GM19455 (cell line): ENCODE measurements around the gene ITGB2.

ENCODE experiments used
- ATAC-seq: cut with Tn5 transposase; IDR thresholded peaks from one replicate; pipeline ENCODE4 v1.9.1; 2021; ENCODE audit not compliant: unreplicated experiment

The ITGB2 gene

DNA sequence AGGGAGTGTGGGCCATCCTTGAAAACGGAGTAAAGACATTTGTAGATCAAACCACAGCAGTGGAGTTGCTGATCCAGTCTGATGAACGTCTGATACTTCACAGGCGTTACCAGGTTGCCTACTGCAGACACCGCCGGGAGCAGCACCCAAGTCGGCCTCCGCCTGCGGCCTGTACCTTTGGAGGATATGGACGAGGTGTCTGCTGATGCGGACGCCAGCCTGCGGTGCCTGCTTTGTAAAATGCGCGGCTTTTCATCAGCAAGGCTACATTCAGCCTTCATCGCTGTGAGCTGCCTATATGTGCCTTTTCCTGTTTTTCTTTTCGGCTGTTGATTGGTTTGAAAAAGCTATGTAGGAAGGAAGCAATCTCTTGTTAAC lies 35.1 kb upstream of the ITGB2 start:
- ATAC-seq: no peak

DNA sequence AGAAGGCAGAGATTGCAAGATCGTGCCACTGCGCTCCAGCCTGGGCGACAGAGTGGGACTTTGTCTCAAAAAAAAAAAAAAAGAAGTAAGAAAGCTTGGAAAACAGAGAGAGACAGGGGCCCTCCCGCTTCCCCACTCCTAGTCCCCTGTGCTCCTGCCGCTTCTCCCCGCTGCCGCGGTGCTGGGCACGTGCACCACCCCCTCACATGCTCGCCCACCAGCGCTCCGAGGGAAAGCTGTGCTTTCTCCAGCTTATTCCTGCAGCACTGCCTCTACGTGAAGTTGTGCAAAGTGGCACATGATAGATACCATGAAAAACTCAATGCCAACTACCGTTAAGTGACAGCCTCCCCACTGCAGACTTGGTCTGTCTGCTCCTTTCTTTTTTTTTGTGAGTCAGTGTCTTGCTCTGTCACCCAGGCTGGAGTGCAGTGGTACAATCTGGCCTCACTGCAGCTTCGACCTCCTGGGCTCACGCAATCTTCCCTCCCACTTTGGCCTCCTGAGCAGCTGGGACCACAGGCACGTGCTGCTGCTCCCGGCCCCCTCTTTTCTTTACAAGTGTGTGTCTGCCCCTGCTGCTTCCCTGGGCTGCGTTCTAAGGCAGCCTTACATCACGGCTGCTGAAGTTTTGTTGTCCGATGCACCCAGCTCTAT lies 34.6 kb upstream of the ITGB2 start:
- no peak for ATAC-seq

GRCh38 chr21:44954281-44954771 lies 33.6 kb upstream of the ITGB2 start:
- no peak for ATAC-seq

DNA sequence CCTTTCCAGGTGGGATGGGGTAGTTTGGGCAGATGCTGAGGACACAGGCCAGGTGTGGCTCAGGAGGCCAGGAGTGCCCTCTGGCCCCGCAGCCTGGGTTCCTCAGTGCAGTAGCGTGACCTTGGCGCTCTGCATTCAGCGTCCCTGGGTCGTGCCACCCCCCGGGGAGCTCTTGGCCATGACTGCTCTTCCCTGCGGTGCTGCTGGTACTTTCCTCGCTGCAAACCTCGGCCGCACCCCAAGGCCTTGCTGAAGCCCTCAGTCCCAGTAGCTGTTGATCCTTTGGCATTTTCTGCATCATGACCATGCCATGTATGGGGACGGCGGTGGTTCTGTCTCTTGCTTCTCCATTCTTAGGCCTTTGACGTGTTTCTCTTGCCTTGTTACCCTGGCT lies 32.9 kb upstream of the ITGB2 start:
- ATAC-seq: no peak

DNA sequence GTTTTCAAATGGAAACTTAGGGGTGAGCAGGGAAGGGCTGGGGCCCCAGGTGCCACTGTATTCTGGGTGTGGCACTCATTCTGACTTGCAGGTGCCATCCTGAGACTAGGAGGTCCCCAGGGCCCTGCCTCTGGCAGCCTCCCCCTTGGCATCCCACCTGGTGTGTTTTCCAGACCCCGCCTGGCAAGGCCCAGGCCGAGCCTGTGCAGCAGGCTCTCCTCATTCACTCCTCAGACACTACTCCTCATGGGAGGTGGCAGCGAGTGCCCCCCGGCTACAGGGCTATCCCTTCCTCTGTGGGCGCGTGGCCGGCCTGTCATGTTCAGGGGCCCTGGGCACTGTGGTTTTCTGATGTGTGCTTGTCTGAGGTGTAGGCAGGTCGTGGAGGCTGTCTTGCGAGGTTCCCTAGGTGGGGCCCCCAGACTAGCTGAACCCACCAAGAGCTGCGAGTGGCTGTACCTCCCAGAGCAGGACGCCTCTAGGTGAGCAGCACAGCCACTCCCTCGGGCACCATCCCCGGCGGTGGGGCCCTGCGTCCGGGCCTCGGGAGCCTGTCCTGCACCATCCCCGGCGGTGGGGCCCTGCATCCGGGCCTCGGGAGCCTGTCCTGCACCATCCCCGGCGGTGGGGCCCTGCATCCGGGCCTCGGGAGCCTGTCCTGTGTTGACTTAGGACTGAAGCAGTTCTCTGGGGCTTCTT lies 32.4 kb upstream of the ITGB2 start:
- no peak for ATAC-seq

DNA sequence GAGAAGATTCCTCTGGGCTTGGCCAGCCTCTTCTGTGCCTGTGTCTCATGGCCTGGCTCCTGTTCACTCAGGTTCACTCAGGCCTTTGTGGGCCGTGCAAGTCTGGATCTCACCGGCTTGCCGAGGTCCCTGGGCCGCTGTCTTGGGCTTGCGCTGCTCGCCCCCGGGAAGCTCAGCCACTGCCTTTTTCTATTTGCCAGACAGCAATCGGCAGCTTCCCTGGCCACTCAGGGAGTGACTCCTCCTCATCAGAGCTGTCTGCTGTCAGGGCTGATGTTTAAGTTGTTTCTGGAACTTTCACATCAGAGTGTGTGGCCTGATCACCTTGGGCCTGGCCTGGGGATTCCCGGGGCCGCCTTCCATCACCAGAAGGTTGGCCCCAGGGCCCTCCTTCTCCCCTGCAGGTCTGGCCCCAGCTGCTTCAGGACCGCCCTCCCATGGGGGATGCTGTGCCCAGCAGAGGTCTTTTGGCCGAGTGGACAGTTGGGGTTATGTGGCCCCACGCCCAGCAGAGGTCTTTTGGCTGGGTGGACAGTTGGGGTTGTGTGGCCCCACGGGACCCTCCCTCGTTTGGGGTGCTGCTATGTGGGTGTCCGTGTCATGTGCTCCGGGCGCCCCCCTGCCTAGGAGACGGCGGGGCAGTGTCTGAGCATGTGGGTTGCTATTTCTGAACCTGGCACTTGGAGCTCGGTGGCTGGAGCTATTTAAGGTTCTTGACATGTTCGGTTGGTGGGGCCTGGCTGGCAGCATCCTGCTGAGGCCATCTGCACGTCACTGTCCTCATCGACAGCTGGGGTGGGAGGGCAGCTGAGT lies 31.6 kb upstream of the ITGB2 start:
- no peak for ATAC-seq

- ATAC-seq: no peak
Observed at GRCh38 chr21:44951186-44951915, 30.7 kb upstream of the ITGB2 start.

DNA sequence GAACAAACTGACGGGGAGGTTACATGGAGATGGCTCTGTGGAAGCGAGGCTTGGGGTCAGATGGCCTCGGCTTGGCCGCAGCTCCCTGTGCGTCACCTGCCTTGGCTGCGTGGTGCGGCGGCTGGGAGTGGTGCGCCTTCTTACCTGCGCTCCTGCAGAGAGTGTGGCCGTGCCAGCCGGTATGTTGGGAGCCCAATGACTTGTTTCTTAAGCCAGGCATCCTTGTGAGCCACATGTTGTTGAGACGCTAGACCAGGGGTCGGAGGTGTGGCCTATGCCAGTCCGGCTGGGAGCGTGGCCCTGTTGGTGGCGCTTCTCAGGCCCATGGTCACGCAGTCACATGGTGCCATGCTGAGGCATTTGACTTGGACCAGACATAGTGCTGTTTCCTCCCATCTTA lies 29.7 kb upstream of the ITGB2 start:
- ATAC-seq: no peak

- ATAC-seq: no peak
Observed at GRCh38 chr21:44949779-44950198, 29.1 kb upstream of the ITGB2 start.

- ATAC-seq: no peak
Observed at GRCh38 chr21:44949161-44949778, 28.6 kb upstream of the ITGB2 start.

DNA sequence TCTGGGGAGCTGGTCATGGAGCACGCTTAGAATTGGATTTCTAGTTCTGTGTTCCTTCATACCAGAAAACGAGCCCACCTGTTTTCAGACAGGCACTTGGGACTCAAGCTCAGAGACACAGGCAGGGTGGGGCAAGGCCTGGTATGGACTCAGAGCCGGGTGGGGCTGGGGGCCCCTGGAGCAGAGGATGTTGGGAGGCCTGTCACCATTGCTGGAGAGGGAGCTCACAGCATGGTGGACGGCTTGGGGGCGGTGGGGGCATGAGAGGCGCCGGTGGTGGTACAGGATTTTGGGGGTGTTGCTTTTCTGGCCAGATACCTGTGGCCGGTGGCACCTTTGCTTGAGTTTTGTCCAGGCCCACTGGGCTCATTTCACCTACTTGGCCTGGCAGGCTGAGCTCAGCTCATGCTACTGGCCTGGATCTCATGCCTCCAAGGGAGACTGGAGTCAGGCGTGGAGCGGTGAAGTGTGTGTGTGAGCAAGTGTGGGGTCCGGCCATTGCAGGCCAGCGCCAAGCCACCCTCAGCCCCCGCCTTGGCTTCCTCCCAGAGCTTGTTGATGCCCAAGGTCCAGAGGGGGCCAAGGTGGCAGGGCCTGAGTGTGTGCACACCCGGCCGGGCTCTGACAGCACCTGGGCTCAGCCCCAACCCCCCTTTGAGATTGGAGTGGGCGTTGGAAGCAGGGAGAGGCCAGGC lies 27.9 kb upstream of the ITGB2 start:
- no peak for ATAC-seq

- ATAC-seq: no peak
Observed at GRCh38 chr21:44947930-44948331, 27.2 kb upstream of the ITGB2 start.

DNA sequence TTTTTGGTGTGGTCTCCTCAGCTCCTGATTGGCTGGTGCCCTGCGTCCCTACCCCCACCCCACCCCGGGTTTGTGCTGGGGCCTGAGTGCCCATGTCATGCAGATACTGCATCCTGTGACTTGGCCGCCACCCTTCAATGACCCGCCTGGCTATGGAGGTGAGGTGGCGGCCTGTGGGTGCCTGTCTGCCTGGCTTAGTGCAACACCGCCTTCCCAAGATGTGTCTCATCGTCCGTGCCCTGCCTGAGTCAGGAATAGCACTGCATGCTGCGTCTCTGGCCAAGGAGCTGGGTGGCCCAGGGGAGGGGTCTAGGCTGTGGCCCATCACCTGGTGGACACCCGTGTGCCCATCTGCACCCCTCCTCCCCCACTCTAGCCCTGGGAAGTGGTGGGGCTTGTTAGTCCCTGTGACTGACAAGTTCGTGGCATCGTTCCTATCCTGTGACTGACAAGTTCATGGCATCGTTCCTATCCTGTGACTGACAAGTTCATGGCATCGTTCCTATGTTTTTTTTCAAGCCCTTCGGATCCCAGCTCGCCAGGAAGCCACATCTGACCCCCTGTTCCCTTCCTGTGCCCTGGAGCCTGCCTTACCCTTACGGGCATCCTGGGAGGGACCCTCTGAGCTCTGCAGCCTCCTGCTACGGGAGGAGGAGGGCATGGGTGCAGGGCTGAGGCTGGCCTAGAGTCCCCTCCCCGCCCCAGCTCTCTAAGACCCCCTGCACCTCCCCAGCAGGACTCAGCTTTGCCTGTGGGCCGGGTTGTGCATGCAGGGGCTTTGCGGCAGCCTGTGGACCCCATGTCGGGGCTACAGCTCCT lies 26.6 kb upstream of the ITGB2 start:
- no peak for ATAC-seq

DNA sequence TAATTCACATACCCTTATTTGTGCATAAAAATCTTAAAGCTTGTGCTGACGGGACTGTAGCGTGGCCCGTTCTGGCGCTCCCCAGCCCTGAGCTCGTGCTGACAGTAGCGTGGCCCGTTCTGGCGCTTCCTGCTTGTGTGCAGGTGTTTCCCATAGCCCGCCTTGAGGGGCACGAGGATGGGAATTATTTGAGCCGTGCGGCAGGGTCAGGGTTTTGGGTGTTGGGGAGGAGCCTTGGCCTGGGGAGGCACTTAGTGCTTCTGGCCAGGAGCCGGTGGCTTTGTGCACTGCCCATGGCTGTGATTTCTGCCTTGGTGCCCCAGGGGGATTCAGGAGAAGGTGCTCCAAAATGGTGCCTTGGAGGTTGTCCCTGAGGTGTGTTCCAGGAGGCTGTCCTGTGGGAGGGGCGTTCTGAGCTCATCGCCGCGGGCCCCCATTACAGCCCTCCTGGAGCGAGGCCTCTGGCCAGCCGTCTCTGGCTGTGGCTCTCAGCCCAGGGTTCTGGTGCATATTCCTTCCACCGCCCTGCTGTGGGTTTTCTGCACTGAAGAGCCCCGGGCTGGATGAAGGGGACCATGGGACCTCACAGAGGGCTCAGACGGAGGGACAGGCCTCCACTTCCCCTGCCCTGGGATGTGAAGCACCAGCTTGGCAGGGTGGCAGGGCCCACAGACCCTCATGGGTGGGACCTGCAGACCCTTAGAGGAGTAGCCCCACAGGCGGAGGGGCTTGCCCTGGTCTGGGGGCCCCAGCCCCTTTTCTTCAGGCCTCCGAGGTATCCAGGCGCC lies 25.7 kb upstream of the ITGB2 start:
- no peak for ATAC-seq

DNA sequence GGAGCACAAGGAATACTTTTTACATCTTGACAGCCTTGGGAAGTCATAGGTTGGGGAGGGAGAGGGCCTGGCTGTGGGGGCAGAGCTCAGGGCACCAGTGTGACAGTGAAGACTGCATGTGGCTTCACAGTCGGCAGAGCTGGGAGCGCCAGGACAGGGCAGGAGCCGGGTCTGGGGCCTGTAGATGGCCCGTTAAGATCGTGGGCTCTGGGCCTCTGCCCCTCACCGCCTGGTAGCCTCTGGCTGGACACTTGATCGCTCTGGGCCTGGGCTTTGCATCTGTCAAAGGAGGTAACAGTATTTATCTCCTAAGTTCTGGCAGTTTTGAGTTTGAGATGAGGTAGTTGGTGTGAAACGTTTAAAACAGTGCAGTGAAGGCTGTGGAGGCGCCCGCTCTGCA lies 23.9 kb upstream of the ITGB2 start:
- ATAC-seq: no peak

DNA sequence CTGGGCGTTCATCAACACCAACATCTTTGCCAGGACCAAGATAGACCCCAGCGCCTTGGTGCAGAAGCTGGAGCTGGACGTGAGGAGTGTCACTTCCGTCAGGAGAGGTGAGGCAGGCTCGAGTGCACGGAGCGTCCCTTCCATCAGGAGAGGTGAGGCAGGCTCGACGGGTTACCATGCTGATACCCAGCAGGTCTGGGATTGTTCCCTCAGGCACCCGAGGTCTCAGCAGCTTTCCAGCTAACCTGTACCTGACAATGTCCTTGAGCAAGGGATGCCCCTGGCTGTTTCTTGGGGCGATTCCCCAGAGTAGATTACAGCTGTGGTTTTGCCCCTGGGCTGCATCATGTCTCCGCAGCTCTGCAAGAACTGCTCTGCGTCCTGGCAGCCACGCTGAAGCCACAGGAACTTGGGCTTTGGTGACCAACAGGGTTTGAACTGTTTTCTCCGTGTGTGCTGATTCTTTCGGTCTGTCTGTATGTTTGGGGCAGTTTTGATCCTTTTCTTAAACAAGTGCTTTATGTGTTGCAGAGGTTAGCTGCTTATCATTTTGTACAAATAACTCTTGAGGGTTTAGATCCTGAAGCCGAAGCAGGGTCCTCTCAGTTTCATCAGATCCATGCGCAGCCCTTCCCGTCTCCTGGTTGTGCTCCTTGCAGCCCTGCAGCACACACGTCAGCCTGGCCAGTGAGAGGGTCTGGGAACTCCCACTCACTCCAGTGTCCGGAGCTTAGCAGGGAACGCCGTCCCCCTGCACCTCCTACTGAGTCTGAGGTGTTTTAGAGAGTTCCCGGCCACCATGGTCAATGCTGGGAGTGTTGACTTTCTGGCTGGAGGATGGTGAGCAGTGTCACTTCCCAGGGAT lies 23.2 kb upstream of the ITGB2 start:
- ATAC-seq: no peak

DNA sequence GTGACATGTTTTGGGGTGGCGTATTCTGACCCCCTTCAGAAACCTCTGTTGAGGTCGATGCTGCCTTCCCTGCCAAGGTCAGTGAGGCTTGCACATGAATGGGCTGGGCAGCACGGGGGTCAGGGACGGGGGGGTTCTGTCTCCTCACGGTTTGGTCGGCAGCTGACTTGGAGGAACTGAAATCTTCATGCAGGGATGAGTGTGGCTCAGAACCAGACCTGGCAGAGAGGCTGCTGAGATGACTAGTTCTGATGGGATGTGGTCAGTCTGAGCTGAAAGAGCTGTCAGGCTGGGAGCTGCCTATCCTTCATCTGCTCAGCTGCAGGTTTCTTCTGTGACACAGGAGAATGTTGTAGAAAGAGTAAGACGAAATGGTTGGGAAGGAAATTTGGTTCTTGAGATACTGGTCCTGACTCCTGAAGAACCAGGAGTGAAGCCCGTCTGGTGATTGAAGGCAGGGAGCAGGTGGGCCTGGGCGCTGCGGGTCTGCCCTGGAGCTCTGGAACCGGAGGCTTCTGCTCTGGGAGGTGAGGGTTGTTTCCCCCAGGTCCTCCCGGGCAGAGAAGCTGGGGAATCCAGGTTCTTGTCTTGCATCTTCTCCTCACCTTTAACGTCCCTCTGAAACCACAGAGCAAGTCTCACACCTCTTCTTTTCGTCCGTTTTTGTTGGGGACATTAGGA lies 22.4 kb upstream of the ITGB2 start:
- ATAC-seq: no peak
